Measurements from ENCODE around the gene CNTFR. TPM values are rescaled to one million over a fixed set of nuclear protein-coding genes. Genes with fewer than 3 reads are reported as not detected.
A peak's percentile ranks its signal among the peaks of the same experiment; 100 is the strongest.

Gene CNTFR
- total and polyA plus RNA-seq, 10 donors = 2.8 to 46.8 (median 15.9) TPM

GRCh38 chr9:34549407-34549732 lies 40.2 kb downstream of the CNTFR start:
- no peak overlapping the region for H3K27ac ChIP-seq
- peak; percentile 59 for DNase-seq
- H3K4me3 ChIP-seq = no peak overlapping the region
- TF ChIP-seq POLR2AphosphoS5 (IDR thresholded peaks at IDR 0.05) (no peak), CTCF (IDR thresholded peaks at IDR 0.05 in 8 of 11, conservative IDR thresholded peaks at IDR 0.05 in 3 of 11) (no peak), POLR2A (IDR thresholded peaks at IDR 0.05) (no peak)
- intact Hi-C loops (cut with DNase I; ENCODE audit: low total_unique reads) = loop anchor here (5.0 kb wide), 1 partner anchor 43 kb away; no protein-coding TSS in a partner anchor
- peaks cover 0 to 8% (median 0%) of the 10 kb centered on the region in 6 donors for H3K36me3 ChIP-seq
- H3K27me3 ChIP-seq (replicated peaks in 1 of 7) = peaks cover 0 to 32% (median 6%) of the 10 kb centered on the region in 7 donors
- no peaks in the 10 kb centered on the region for H3K9me3 ChIP-seq
- peaks cover 0 to 33% (median 4%) of the 10 kb centered on the region in 6 donors for H3K4me1 ChIP-seq
- 85 to 94% (median 89%) methylated on average over 5 of the region's 5 CpGs for WGBS, 5 donors

GRCh38 chr9:34547960-34548611 lies 41.4 kb downstream of the CNTFR start:
- H3K27ac ChIP-seq = peak overlapping the region in 1 of 8 donors; percentile 1
- H3K4me1 ChIP-seq = peaks cover 0 to 30% (median 0%) of the 10 kb centered on the region in 6 donors
- peaks cover 0 to 38% (median 6%) of the 10 kb centered on the region in 7 donors for H3K27me3 ChIP-seq (replicated peaks in 1 of 7)
- H3K36me3 ChIP-seq = peaks cover 0 to 8% (median 0%) of the 10 kb centered on the region in 6 donors
- DNase-seq = peak; percentile 84
- no peaks in the 10 kb centered on the region for H3K9me3 ChIP-seq
- peak; percentile 44 to 71 (median 61) for TF ChIP-seq POLR2AphosphoS5 (IDR thresholded peaks at IDR 0.05)
- peak; percentile 63 to 94 (median 80) for TF ChIP-seq CTCF (IDR thresholded peaks at IDR 0.05 in 8 of 11, conservative IDR thresholded peaks at IDR 0.05 in 3 of 11)
- no peak for TF ChIP-seq POLR2A (IDR thresholded peaks at IDR 0.05)
- 13 to 18% (median 16%) methylated on average over 10 to 13 of the region's 13 CpGs for WGBS, 5 donors
- intact Hi-C loops (cut with DNase I; ENCODE audit: low total_unique reads) = loop anchor here (5.0 kb wide), 1 partner anchor 44 kb away; no protein-coding TSS in a partner anchor
- H3K4me3 ChIP-seq = no peak overlapping the region

- 61 to 66% (median 63%) methylated on average over 16 of the region's 16 CpGs for WGBS, 5 donors
- DNase-seq = peak; percentile 79
- peaks cover 0 to 22% (median 0%) of the 10 kb centered on the region in 6 donors for H3K4me1 ChIP-seq
- intact Hi-C loops (cut with DNase I; ENCODE audit: low total_unique reads) = loop anchor here (5.0 kb wide), 1 partner anchor 45 kb away; no protein-coding TSS in a partner anchor
- no peaks in the 10 kb centered on the region for H3K9me3 ChIP-seq
- peaks cover 0 to 7% (median 0%) of the 10 kb centered on the region in 6 donors for H3K36me3 ChIP-seq
- H3K27me3 ChIP-seq (replicated peaks in 1 of 7) = peaks cover 0 to 29% (median 6%) of the 10 kb centered on the region in 7 donors
- peak overlapping the region in 1 of 8 donors; percentile 1 for H3K27ac ChIP-seq
- TF ChIP-seq POLR2A (IDR thresholded peaks at IDR 0.05) = no peak
- peak; percentile 17 to 75 (median 57) for TF ChIP-seq CTCF (IDR thresholded peaks at IDR 0.05 in 8 of 11, conservative IDR thresholded peaks at IDR 0.05 in 3 of 11)
- no peak for TF ChIP-seq POLR2AphosphoS5 (IDR thresholded peaks at IDR 0.05)
- no peak overlapping the region for H3K4me3 ChIP-seq
Observed at GRCh38 chr9:34546834-34547827, 42.4 kb downstream of the CNTFR start.
